Inflammatory macrophage (primary cell): ENCODE data around the gene ZBTB4.
"Not testable (repeated sequence)": the region's sequence is repeated elsewhere in the genome, so short reads cannot be mapped to it uniquely, and the experiment has no call there.

Experiments used
- DNase-seq, 2 donors: peaks; one replicate each; pipeline ENCODE4 v3.0.0-alpha.2; 2020 to 2022

The ZBTB4 gene

GRCh38 chr17:7470457-7470973 lies 8.9 kb downstream of the ZBTB4 start:
- not testable (repeated sequence) for DNase-seq

DNA sequence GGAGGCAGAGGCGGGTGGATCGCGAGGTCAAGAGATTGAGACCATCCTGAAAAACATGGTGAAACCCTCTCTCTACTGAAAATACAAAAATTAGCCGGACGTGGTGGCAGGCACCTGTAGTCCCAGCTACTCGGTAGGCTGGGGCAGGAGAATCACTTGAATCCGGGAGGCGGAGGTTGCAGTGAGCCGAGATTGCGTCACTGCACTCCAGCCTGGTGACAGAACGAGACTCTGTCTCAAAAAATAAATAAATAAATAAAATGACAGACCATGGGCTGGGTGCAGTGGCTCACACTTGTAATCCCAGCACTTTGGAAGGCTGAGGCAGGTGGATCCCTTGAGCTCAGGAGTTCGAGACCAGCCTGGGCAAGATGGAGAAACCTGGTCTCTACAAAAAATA lies 9.6 kb downstream of the ZBTB4 start:
- DNase-seq: not testable (repeated sequence)

- no peak for DNase-seq
Measured at GRCh38 chr17:7468804-7469389, 10.5 kb downstream of the ZBTB4 start.

GRCh38 chr17:7468290-7468689 lies 11.1 kb downstream of the ZBTB4 start:
- no peak for DNase-seq

GRCh38 chr17:7467498-7467897 lies 11.9 kb downstream of the ZBTB4 start:
- DNase-seq: no peak

DNA sequence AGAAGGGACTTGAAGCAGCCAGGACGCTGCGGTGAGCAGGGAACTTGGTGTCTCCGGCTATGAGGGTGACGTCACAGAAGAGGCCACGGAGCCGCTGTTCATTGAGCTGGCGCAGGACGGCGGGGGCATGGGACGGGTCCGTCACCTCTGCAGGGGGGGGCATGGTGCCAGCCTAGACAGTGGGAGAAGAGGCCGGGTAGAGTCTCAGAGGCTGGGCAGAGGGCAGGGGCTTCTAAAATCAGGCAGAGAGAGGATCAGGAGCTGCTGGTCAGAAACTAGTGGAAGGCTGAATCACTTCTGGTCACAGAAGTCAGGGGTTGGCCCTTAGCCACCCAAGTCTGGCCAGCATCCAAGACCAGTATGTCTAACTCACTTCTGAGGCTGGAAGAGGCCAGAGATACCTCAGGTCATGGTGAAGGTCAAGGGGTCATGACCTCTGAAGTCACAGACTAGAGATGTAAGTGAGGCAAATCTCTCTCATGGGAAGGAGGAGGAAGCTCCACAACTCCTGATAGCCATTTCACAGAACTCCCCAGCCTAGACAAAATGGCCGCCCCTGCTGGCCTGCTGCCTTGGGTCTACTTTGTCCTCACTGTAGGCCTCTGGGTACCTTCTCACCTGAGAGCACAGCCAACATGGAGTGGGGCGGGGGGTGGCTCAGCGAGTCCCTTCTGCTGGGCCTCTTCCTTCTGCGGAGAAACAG lies 12.6 kb downstream of the ZBTB4 start:
- DNase-seq: peak; percentile 62 to 74

- no peak for DNase-seq
Measured at GRCh38 chr17:7466318-7466638, 13.2 kb downstream of the ZBTB4 start.

- DNase-seq: no peak
Measured at GRCh38 chr17:7465597-7466275, 13.7 kb downstream of the ZBTB4 start.

DNA sequence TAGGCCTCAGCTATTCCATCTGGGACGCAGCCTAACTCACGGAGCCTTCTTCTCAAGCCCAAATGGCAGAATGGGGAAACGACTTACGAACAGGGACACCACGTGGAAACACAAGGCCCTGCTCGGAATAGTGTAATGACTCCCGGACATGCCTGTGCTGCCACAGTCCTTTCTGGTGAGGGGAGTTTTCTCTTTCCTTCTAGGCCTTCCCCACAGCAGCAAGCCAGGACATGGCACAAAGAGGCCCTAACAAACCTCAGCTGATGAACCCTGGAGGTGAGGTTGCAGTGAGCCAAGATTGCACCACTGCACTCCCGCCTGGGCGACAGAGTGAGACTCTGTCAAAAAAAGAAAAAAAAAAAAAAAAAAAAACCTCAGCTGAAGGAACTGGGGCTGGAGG lies 15.3 kb downstream of the ZBTB4 start:
- no peak for DNase-seq

DNA sequence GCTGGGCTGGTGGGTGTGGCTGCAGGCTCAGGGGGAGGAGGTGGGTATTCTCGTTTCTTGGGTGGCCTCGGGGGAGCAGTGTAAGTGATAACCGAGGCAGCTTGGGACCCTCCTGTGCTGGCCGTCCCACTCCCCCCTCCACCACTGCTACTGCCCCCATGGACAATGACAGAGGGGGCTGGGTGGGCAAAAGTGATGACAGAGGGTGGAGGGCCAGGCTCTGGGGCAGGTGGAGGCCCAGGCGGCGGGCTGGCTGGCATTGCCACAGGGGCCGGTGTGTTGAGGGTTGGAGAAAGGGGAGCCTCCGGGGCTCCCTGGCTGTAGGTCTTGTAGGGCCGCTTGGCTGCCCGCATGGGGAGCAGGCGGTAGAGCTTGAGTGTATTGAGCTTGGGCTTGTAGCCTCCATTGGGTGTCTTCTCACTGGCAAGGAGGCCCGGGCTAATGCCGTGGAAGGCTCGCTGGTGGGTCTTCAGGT lies 16.0 kb downstream of the ZBTB4 start:
- DNase-seq: no peak

DNA sequence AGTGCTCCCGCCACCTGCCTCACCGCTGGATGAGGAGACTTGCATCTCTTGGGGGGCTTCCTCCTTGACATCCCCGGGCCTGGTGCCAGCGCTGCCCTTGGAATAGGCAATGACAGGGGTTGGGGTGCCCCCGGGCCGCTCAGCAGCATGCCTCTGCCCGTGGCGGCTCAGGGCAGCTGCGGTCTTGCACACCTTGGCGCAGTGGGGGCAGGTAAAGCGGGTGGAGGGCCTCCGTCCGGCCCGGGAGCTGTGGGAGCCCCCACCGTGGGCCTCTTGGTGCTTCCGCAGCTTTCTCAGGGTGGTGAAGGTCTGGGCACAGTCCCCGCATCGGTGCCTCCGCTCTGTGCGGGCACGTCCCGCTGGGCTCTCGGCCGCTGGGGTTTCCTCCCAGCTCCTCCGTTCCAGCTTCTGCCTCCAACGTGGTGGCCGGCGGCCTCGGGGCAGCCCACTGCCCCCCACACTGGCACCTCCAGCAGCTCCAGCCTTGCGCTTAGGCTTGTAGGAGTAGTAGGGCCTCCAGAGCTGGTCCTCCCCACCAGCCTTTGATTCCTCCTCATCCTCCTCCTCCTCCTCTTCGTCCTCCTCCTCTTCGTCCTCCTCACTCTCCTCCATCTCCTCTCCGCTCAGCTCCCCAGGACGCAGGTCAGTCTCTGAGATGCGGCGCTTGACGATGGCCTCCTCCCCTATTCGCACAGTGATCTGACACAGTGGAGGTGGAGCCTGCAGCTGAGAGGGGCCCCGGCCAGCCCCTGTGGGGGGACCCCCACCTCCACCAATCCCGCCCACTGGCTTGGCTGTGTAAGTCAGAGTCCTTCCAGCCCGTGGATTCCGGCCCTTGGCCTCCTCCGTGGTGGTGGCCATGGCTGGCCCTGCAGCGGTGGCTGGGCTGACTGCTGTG lies 16.7 kb downstream of the ZBTB4 start:
- DNase-seq: no peak

GRCh38 chr17:7460850-7461660 lies 18.4 kb downstream of the ZBTB4 start:
- no peak for DNase-seq

GRCh38 chr17:7459961-7460545 lies 19.4 kb downstream of the ZBTB4 start:
- DNase-seq: no peak

- no peak for DNase-seq
Measured at GRCh38 chr17:7448461-7448860, 31.0 kb downstream of the ZBTB4 start.

DNA sequence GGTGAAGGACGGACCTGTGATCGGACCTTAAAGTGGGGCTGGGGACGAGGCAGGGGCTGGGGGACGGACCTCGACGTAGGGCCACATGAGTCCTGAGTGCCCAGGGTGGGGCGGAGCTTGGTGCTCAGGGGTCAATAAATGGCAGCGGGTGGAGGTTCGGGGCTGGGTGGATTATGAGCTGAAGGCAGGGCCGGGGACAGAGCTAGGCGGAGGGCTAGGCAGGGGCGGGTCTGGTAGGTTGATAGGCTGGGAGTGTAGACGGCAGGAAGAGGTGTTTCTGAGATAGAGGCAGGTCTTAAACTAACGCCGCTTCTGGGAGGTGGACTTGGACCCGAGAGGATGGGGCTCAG lies 33.8 kb downstream of the ZBTB4 start:
- no peak for DNase-seq

DNA sequence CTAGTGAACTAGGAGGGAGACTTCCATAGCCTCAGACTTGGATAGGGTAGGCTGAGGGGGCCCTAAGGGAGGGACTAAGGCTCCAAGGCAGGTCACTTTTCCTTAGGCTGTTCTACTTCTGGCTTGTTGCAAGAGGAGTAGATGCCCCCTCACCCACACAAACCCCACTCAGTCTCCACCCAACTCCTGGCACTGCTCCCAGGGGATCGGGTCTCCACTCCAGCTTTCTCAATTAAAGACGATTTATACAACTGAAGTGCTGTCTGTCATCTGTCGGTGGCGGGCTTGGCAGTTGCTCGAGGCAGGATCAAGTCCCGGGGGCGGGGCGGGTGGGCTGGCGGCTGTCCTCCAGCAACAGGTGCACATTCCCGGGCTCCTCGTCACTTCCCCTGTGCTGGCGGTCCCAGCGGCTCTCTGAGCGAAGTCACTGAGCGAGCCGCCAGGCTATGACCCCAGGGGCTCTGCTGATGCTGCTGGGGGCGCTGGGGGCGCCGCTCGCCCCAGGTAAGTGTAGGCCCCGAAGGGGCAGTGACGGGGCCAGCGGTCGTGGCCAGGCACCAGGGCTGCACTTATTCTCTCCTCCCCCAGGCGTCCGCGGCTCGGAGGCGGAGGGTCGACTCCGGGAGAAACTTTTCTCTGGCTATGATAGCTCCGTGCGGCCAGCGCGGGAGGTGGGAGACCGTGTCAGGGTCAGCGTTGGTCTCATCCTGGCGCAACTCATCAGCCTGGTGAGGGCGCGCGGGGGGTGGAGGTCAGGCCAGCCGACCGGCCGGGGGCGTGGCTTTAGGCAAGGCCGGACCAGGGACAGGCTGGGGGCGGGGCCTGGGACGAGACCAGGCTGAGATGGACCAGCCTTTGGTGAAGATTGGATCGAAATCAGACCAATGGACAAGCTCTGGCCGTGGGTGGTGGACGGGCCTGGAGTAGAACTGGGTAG lies 34.5 kb downstream of the ZBTB4 start, which contains the start of gene CHRNB1:
CHRNB1 (plus strand) TSS at position 380 of the 937 bp plus-strand sequence; CDS start at position 447, 67 bp downstream.
- DNase-seq: peak; percentile 59 to 66

DNA sequence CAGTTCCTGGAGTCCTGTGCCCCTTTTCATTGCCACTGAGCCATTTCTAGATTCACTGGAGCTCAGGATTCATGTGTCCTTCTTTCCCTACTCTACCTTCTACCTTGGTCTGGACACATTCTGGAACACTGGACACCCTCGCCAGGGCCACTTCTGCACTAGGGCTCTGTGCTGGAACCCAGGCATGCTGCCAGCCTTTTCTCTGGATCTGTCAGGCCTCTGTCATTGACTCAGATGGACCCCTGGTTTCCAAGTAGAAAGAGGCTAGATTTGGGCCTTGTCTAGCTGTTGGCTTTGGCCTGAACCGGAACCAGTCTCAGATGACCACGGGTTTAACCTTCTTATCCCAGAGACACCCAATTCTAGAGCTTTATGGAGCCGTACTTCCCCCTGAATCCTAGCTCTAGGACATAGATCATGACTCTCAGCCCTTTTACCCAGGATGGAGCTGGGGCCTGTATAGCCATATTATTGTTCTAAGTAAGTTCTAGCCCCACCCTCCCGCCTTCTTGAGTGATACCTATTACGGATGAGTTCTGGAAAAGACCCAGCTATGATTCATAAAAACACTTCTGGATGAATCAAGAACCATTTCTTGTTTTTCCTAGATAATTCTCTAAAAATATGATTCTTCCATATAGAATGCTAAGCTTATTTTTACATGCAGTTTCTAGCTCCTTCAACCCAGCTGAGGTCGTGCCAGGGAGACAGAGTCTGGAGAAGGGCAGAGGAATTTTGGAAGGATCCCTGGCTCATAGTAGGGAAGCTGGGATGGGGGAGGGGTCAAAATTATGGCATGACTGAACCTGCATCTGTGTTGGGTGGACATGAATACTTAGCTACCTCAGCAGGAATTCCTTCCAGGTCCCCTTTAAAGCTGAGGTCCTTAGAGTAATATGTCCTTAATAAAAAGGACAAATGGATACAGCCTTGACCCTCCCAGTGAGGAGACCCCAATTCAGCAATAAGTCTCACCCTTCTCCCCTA lies 35.6 kb downstream of the ZBTB4 start:
- no peak for DNase-seq

GRCh38 chr17:7442142-7442541 lies 37.3 kb downstream of the ZBTB4 start:
- no peak for DNase-seq

GRCh38 chr17:7441266-7441665 lies 38.2 kb downstream of the ZBTB4 start:
- DNase-seq: no peak
